ACC112 (cell line): ENCODE data around the gene UGT1A6.
"Not testable (repeated sequence)": the region's sequence is repeated elsewhere in the genome, so short reads cannot be mapped to it uniquely, and the experiment has no call there.

Source experiments
- H2AFZ ChIP-seq: fragments of 200-600 bp; sonication (generic); one replicate; pipeline ENCODE4 v1.6.0; 2017; ENCODE audit warnings: antibody characterized with exemption, low read length; ENCODE audit not compliant: unreplicated experiment
- H3K27ac ChIP-seq: fragments of 200-600 bp; sonication (generic); 2 replicates; pipeline ENCODE4 v1.5.1; 2014; ENCODE audit warnings: low read depth, mild to moderate bottlenecking, antibody characterized with exemption, low read length, moderate library complexity
- H3K27me3 ChIP-seq: fragments of 200-600 bp; sonication (generic); 2 replicates; pipeline ENCODE4 v1.6.1; 2014; ENCODE audit warnings: mild to moderate bottlenecking, antibody characterized with exemption, low read length, moderate library complexity, mixed read lengths; ENCODE audit not compliant: insufficient read depth
- H3K36me3 ChIP-seq: fragments of 200-600 bp; sonication (generic); 2 replicates; pipeline ENCODE4 v1.6.1; 2016; ENCODE audit warnings: mild to moderate bottlenecking, antibody characterized with exemption, low read length, moderate library complexity, mixed read lengths; ENCODE audit not compliant: insufficient read depth
- H3K4me1 ChIP-seq: fragments of 200-600 bp; sonication (generic); one replicate; pipeline ENCODE4 v1.6.1; 2016; ENCODE audit warnings: low read length, mixed read lengths; ENCODE audit not compliant: insufficient read depth, unreplicated experiment, control insufficient read depth
- H3K4me3 ChIP-seq: fragments of 200-600 bp; sonication (generic); 2 replicates; pipeline ENCODE4 v1.5.1; 2014; ENCODE audit warnings: mild to moderate bottlenecking, low read depth, low read length
- H3K79me2 ChIP-seq: fragments of 200-600 bp; sonication (generic); one replicate; pipeline ENCODE4 v1.6.0; 2016; ENCODE audit warnings: low read length; ENCODE audit not compliant: control insufficient read depth, unreplicated experiment, insufficient read depth

UGT1A6 gene

DNA sequence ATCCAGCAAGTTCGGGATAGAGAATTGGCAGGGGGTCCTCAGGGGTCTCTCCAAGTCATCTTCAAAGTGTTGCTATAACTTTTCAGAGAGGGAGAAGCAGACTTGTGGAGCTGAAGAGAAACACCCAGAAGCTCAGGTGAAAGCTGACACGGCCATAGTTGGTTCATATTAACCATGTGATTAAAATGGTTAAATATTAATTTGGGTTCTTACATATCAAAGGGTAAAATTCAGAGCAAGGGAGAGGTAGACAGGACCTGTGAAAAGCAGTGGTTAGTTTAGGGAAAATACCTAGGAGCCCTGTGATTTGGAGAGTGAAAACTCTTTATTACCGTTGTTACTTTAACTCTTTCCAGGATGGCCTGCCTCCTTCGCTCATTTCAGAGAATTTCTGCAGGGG is at the start of gene UGT1A6:
UGT1A6 (plus strand) TSS at position 243 of the 400 bp plus-strand sequence; CDS start at position 358, 115 bp downstream.
- Histone ChIP-seq H3K4me3 (no peak within 1 kb of the TSS), H3K36me3 (no peaks in the 10 kb centered on the region), H3K79me2 (no peaks in the 10 kb centered on the region), H3K4me1 (no peaks in the 10 kb centered on the region), H3K27ac (no peak within 1 kb of the TSS), H3K27me3 (peaks cover 32% of the 10 kb centered on the region), H2AFZ (no peak within 1 kb of the TSS)

DNA sequence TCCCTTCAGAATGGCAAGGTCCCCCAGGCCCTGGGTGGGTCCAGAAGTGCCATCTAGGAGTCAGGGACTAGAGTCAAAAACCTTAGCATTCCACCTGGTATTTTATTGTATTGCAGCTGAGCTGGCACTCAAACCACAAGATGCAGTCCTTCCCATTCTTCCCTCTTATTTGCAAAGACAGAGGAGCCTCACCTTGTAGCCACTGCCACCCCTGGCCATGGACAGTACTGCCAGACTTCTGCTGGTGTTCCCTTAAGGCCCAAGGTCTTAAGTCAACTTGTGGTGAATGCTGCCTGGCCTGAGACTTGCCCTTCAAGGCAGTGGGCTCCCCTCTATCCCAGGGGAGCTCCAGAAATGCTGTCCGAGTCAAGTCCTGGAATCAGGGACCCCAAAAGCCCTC is 49.6 kb upstream of the UGT1A6 start:
- Histone ChIP-seq H3K4me3 (no peak overlapping the region), H3K27ac (no peak overlapping the region), H3K79me2 (no peaks in the 10 kb centered on the region), H2AFZ (no peak overlapping the region), H3K4me1 (no peaks in the 10 kb centered on the region), H3K27me3 (peaks cover 11% of the 10 kb centered on the region; the same call in 1 of the 2 replicates), H3K36me3 (no peaks in the 10 kb centered on the region)

DNA sequence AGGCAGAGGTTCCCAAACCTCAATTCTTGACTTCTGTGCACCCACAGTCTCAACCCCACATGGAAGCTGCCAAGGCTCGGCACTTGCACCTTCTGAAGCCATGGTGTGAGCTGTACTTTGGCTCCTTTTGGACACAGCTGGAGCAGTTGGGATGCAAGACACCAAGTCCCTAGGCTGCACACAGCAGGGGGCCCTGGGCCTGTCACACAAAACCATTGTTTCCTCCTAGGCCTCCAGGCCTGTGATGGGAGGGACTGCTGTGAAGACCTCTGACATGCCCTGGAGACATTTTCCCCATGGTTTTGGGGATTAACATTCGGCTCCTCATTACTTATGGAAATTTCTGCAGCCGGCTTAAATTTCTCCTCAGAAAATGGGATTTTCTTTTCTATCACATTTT is 46.7 kb upstream of the UGT1A6 start:
- not testable (repeated sequence) for H3K4me1 ChIP-seq, H3K36me3 ChIP-seq, H3K79me2 ChIP-seq, H3K4me3 ChIP-seq, H2AFZ ChIP-seq, H3K27ac ChIP-seq
- H3K27me3 ChIP-seq = peaks cover 18% of the 10 kb centered on the region; the same call in 1 of the 2 replicates

DNA sequence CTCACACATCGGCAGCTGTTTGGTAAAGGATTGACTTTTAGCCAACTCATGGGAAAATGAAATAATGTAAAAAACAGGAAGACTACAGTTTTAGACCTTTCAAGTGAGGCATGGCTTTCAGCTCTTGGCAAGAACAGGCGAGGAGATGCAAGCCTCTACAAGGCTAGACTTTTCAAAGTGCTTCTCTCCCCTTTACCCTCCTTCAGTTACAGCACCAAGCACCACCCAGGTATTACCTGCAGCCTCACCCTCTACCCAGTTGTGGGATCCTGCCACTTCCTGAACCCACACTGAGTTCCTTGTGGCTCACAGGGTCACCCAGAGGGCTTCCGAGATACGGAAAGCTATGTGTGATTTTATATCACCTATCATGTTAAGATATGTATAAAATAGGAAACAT is 41.7 kb upstream of the UGT1A6 start:
- no peak overlapping the region for H2AFZ ChIP-seq
- H3K4me1 ChIP-seq = no peaks in the 10 kb centered on the region
- peaks cover 25% of the 10 kb centered on the region for H3K27me3 ChIP-seq
- H3K79me2 ChIP-seq = no peaks in the 10 kb centered on the region
- no peak overlapping the region for H3K4me3 ChIP-seq
- H3K36me3 ChIP-seq = no peaks in the 10 kb centered on the region
- no peak overlapping the region for H3K27ac ChIP-seq

DNA sequence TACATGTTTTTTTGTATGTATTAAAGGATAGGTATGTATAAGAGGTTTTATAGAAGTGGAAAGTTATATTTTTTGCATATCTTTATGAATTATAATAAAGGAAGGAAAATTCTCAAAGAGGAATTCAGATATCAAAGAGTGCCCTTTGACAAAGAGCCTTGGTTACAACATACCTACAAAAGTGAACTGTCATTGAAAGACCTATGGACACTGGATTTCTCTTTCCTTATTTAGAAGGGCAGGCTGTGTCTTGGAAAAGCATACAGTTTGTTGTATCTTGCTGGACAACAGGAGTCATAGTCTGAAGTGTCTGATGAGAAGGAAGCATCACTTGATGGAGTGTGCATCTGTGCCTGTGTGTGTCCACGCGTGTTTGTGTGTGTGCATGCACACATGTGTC is 41.3 kb upstream of the UGT1A6 start:
- H3K4me1 ChIP-seq = no peaks in the 10 kb centered on the region
- no peak overlapping the region for H3K27ac ChIP-seq
- H3K4me3 ChIP-seq = no peak overlapping the region
- H3K27me3 ChIP-seq = peaks cover 25% of the 10 kb centered on the region
- H3K79me2 ChIP-seq = no peaks in the 10 kb centered on the region
- H2AFZ ChIP-seq = no peak overlapping the region
- no peaks in the 10 kb centered on the region for H3K36me3 ChIP-seq

DNA sequence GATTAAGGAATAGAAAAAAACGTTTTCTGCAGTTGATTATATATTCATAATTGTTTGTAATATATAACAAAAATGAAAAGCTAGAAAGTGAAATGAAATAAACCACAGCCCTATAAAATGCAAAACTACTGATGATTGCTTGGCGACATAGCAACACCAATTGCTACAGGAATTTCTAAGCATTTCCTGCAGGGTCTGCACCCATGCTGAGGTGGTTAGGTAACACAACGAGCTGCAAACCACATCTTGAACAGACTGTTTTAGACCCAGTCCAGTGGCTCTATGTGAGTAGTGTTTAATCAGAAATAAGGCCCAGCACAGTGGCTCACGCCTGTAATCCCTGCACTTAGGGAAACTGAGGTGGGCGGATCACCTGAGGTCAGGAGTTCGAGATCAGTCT is 38.2 kb upstream of the UGT1A6 start:
- Histone ChIP-seq H3K36me3 (no peaks in the 10 kb centered on the region), H3K79me2 (no peaks in the 10 kb centered on the region), H3K27ac (no peak overlapping the region), H3K27me3 (peaks cover 40% of the 10 kb centered on the region), H3K4me1 (no peaks in the 10 kb centered on the region), H2AFZ (no peak overlapping the region), H3K4me3 (no peak overlapping the region)

DNA sequence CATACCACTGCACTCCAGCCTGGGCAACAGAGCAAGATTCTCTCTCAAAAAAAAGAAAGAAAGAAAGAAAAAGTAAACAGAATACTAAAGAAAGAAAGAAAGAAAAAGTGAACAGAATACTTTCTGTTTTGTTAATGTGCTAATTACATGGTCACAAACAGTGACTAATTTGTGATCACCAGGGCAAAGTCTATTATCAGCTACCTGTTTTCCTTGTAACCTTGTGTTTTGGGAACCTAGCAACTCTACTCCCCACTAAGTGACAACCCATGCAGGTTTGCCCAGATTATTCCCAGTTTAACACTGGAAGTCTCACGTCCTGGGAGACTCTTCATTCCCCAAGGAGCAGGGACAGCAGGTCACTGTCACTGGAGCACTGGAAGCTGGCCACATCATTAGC is 37.6 kb upstream of the UGT1A6 start:
- peaks cover 42% of the 10 kb centered on the region for H3K27me3 ChIP-seq
- no peak overlapping the region for H3K4me3 ChIP-seq
- no peaks in the 10 kb centered on the region for H3K36me3 ChIP-seq
- H3K27ac ChIP-seq = no peak overlapping the region
- H3K4me1 ChIP-seq = no peaks in the 10 kb centered on the region
- no peaks in the 10 kb centered on the region for H3K79me2 ChIP-seq
- no peak overlapping the region for H2AFZ ChIP-seq

DNA sequence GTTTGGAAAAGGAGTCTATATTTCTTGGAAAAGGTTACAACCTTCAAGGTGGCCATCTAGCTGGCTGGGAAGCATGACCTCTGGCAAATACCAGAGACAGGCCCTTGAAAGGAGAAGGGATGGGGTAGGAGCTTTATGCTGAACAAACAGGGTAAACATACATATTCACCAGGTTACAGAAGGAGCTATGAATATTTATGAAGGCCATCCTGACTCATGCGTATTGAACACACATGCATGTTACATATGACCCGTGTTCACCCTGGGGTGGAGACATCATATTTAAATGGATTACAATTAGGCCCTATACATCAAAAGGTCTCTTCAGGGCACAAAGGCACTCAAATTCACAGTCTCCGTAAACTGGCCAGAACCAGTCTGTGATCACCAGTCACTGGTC is 36.7 kb upstream of the UGT1A6 start:
- H3K79me2 ChIP-seq, H3K4me1 ChIP-seq, H3K27ac ChIP-seq, H2AFZ ChIP-seq, H3K4me3 ChIP-seq, H3K36me3 ChIP-seq: not testable (repeated sequence)
- peaks cover 44% of the 10 kb centered on the region for H3K27me3 ChIP-seq

DNA sequence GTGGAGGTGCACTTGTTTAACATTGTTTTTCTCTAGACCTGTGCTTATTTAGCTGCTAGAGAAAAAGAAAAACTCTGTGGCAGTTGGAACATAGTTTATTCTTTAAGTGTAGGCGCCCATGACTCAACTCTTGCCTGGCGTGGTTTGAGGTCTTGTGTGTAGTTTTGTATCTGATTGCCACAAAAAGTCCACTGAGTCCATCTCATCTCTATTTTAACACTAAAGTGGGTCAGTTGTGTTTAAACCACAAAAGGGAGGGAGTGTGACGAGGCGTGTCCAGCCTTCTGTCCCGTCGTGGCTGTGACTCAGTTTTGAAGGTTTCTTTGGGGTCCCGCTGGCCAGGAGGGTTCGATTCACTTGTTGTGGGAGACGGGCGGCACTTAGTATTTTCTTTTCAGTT is 36.2 kb upstream of the UGT1A6 start:
- Histone ChIP-seq H3K79me2 (no peaks in the 10 kb centered on the region), H3K27me3 (peaks cover 49% of the 10 kb centered on the region), H3K27ac (no peak overlapping the region), H3K36me3 (no peaks in the 10 kb centered on the region), H3K4me1 (no peaks in the 10 kb centered on the region), H2AFZ (no peak overlapping the region), H3K4me3 (no peak overlapping the region)

DNA sequence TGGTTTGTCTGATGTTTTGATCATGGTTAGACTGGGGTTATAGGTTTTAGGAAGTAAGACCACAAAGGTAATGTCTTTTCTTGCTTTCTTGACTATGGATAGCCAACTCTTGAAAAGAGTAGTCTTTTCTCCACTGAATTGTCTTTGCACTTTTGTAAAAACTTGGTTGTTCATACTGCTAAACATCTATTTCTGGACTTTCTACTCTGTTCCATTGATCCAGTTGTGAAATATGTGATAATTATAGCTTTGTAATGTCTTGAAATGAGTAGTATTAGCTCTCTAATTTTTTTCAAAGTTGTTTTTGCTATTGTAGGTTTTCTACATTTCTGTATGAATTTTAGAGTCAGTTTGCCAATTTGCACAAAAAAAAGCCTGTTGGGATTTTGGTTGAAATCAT is 34.1 kb upstream of the UGT1A6 start:
- H3K4me3 ChIP-seq = no peak overlapping the region
- no peak overlapping the region for H2AFZ ChIP-seq
- no peaks in the 10 kb centered on the region for H3K36me3 ChIP-seq
- peaks cover 60% of the 10 kb centered on the region for H3K27me3 ChIP-seq
- no peaks in the 10 kb centered on the region for H3K79me2 ChIP-seq
- H3K27ac ChIP-seq = no peak overlapping the region
- H3K4me1 ChIP-seq = no peaks in the 10 kb centered on the region

DNA sequence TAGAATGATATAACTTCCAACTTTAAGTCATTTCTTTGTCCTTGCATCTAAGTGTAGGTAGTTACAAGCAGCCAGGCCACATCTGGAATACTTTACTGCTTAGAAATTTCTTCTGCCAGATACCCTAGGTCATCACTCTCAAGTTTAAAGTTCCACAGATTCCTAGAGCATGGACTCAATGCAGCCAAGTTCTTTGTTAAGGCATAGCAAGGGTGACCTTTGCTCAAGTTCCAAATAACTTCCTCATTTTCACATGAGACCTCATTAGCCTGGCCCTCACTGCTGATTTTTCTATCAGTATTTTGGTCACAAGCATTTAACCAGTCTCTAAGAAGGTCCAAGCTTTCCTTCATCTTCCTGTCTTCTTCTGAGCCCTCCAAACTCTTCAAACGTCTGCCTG is 28.8 kb upstream of the UGT1A6 start:
- no peaks in the 10 kb centered on the region for H3K4me1 ChIP-seq
- H3K27me3 ChIP-seq = peaks cover 51% of the 10 kb centered on the region
- no peaks in the 10 kb centered on the region for H3K36me3 ChIP-seq
- H3K27ac ChIP-seq = no peak overlapping the region
- no peaks in the 10 kb centered on the region for H3K79me2 ChIP-seq
- no peak overlapping the region for H2AFZ ChIP-seq
- H3K4me3 ChIP-seq = no peak overlapping the region
